Activated gamma-delta T cell treated with Interleukin-2 at 50 U/mL for 16 hours (primary cell): ENCODE data around the gene SLC35A3.
"Not testable (repeated sequence)": the region's sequence is repeated elsewhere in the genome, so short reads cannot be mapped to it uniquely, and the experiment has no call there.

Experiments
- DNase-seq: peaks from one replicate; pipeline ENCODE4 v3.0.0-alpha.2; 2020

The SLC35A3 gene

DNA sequence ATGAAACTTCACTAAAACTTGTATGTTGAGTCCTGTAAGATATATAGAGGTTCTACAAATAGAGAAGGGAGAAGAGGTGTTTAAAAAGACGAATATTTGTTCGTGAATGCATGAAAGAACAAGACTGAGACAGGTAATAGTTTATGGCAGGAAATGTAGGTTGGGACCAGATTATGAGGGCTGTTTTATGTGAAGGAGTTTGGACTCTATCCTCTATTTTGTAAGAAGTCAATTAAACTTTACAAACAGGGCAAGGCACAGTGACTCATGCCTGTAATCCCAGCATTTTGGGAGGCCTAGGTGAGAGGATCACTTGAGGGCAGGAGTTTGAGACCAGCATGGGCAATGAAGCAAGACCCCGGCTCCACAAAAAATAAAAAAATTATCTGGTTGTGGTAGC, 5.7 kb downstream of the SLC35A3 start:
- DNase-seq = no peak

DNA sequence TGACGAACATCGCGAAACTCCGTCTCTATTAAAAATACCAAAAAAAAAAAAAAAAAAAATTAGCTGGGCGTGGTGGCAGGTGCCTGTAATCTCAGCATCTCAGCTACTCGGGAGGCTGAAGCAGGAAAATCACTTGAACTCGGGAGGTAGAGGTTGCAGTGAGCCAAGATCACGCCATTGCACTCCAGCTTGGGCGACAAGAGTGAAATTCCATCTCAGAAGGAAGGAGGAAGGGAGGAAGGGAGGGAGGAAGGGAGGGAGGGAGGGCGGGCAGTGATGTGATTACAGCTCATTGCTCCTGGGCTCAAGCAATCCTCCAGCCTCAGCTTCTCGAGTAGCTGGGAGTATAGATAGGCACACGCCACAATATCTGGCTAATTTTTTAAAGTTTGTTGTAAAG, 7.5 kb downstream of the SLC35A3 start:
- not testable (repeated sequence) for DNase-seq

DNA sequence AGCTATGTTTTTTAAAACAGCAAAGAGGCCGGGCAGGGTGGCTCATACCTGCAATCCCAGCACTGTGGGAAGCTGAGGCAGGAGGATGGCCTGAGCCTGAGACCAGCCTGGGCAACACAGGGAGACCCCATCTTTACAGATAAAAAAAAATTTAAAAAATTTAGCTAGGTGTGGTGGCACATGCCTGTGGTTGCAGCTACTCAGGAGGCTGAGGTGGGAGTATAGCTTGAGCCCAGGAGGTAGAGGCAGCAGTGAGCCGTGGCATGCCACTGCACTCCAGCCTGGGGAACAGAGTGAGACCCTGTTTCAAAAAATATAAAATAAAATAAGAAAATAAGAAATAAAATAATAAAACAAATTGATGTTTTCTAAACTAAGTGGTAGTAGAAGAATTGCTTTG, 8.4 kb downstream of the SLC35A3 start:
- no peak for DNase-seq

DNA sequence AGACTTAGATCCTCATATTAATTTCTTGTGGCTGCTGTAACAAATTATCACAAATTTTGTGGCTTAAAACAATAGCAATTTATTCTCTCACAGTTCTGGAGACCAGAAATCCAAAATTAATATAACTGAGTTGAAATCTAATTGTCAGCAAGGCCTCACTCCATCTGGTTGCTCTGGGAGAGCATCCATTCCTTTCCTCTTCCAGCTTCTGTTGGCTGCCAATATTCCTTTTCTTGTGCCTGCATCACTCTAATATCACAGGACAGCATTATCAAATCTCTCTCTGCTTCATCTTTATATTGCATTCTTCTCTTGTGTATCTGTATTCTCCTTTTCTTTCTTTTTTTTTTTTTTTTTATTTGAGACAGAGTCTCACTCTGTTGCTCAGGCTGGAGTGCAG, 9.3 kb downstream of the SLC35A3 start:
- no peak for DNase-seq

DNA sequence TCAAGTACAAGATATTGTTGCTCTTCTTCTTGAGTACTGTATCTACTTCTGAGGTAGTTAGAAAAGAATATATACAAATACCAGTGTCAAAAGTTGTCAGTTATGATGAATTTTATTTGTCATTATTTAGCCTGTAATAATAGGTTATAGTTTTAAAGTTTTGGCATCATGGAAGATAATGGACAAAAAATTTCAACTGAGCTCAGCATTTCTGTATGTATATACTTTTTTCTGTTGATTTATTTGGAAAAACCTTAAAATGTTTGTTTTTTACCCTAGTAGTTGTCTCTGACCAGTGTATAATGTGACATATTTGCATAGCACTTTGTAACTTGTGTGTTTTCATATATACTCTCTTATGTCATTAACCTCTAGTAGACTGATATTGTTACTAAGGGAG, 11.1 kb downstream of the SLC35A3 start:
- DNase-seq = no peak

DNA sequence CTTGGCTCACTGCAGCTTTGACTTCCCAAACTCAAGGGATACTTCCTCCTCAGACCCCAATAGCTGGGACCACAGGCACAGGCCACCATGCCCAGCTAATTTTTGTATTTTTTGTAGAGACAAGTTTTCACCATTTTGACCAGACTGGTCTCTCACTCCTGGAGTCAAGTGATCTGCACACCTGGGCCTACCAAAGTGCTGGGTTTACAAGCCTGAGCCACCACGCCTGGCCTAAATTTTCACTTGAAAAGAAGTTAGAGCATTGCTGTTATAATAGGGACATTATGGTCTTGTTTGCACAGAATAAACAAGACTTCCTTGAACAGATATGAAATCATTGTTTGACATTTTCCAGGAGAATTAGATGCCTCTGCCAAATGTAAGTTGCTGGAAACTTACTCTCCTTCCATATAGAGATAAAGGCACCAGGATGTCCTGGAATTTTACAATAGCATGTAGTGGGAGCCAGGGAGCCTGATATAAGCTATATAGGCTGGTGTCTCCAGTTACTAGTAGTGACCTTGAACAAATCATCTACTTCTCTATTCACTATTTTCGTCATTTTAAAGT, 16.9 kb downstream of the SLC35A3 start:
- no peak for DNase-seq

DNA sequence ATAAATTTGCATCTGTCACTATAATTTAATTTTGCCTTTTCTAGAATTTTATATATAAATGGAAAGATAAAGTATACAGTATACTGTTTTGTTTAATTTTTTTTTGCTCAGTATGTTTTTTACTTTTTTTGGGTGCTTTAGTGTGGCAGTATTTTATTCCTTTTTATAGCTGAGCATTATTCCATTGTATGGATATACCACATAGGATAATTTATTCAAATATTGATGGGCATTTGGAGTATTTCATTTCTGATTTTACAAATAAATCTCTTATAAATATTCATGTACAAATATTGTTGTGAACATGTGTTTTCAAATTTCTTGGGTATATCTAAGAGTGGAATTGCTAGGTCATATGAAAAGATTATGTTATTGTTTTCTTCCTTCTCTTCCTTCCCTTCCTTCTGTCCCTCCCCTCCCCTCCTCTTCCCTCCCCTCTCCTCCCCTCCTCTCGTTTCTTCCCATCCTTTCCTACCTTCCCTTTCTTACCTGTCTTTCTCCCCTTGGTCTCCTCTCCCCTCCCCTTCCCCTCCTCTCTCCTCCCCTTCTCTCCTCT, 18.5 kb downstream of the SLC35A3 start:
- DNase-seq = no peak

DNA sequence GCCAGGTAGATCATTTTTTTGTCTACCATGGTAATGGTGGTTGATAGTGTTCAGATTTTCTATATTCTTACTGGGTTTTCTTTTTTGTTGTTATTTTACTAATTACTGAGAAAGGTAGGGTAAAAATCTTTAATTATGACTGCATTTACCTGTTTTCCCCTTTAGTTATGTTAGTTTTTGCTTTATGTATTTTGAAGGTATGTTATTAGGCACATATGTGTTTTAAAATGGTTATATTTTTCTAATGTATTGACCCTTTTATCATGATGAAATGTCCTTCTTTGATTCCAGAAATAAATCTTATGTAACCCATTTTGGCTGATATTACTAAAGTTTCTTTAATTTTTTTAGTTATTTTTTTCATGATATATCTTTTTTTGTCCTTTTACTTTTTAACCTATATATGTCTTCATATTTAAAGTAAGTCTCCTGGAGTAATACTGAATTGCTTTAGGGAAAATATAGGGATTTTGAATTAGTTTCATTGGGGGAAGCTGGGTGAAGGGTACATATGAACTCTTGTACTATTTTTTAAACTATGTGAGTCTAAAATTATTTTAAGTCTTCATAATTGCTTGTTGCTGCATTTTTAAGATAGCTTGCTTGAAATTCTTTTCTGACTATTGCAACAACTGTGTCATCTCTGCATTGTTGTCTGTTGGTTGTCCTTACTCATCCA, 22.4 kb downstream of the SLC35A3 start:
- no peak for DNase-seq

DNA sequence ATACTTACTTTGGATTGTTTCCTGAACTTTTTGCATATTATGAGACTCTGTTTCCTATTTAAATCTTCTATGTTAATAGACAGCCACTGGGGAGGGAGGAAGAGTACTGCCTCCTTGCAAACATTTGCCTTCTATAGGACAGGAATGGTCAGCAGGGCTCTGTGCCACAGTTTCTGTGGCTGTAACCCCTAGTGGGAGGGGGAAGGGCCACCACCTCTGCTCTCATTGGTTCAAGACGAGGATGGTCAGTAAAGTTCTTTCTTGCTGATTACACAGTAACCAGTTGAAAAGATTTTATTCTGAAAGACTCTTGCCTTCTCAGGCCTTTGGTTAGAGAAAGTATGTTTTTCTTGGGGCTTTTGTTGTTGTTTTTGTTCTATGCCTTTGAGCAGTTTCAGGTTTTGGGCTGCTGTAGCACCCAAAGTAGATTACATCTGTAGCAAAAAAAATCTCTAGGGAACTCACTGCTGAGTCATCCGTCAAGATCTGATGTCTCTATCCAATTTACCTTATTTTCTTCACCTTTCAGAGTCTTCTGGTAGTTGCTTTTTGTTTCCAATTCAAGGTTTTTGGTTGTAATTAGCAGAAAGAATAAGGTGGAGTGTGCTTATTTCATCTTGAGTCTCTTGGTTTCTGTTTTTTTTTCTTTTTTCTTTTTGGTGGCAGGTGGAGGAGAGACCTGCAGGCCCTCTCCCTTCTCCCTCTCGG, 23.1 kb downstream of the SLC35A3 start:
- DNase-seq = no peak

DNA sequence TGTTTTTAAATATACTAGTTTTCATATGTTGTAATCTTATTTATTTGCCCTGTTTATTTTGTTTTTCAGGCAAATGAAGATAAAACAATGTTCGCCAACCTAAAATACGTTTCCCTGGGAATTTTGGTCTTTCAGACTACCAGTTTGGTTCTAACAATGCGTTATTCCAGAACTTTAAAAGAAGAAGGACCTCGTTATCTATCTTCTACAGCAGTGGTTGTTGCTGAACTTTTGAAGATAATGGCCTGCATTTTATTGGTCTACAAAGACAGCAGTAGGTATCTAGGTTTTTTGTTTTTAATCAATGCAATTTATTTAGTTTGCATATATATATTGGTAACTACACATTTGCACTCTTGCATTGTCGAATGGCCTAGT, 23.7 kb downstream of the SLC35A3 start:
- no peak for DNase-seq

DNA sequence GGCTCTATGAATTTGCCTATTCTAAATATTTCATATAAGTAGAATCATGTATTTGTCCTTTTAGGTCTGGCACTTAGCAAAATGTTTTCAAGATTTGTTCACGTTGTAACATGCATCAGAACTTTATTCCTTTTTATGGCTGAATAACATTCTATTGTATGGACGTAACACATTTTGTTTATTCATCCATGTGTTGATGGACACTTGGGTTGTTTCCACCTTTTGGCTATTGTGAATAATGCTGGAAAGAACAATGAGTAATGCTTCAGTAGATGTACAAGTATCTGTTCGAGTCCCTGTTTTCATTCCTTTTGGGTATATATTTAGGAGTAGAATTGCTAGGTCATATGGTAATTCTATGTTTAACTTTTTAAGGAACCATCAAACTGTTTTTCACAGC, 24.7 kb downstream of the SLC35A3 start:
- DNase-seq = no peak

DNA sequence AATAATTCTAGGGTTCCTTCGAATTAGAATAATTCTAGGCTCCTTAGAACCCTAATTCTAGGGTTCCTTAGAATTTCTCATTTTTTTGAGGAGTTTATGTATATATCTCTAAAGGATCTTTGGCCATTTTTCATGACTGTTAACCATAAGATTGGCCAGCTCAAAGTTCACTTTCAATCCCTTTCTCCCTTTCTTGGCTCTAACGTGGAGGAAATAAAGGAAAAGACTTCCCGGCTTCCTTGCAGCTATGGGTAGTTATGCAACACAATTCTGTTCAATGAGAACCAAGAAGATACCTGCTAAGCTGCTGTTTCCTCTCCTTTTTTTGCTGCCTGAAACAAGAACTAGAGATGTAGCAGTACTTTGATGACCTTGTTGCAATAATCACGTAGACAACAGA, 27.2 kb downstream of the SLC35A3 start:
- DNase-seq = no peak

DNA sequence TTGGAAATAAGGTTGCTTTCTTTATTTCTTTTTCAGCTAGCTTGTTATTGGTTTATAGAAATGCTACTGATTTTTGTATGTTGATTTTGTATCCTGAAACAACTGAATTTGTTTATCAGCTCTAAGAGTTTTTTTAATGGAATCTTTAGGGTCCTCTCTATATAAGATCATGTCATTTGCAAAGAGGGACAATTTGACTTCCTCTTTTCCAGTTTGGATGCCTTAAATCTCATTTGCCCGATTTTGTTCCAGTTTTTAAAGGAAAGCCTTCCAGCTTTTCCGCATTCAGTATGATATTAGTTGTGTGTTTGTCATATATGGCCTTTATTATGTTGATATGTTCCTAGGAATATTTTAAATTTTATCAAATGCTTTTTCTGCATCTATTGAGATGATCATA, 31.7 kb downstream of the SLC35A3 start:
- no peak for DNase-seq

DNA sequence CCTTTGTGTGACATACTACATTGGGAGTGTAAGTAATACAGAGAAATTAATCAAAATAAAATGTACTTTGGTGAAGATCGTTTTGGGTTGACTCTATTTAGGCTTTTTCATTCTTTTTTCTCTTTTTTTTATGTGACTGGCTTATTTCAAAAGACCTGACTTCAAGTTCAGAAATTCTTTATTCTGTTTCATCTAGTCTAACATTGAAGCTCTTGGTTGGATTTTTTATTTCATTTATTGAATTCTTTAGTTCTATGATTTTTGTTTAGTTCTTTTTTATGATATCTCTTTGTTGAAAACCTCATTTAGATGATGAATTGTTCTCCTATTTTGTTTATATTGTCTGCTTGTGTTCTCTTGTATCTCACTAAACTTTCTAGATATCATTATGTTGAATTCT, 35.6 kb downstream of the SLC35A3 start:
- no peak for DNase-seq

DNA sequence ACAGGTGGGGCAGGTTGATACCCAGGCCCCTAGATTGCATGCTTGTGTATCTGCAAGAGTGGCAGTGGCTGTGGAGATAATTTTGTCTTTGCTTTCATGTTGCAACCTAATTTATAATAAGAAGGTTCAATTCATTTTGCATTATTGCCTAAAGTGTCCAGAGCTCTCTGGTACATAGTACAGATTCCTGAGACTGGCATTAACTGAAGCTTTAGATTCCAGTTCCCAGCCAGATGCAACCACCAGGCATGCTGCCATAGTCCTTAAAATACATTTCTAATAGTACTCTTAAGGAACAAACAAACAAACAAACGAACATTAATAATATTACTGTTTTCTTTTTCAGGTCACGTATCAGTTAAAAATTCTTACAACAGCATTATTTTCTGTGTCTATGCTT, 36.9 kb downstream of the SLC35A3 start:
- DNase-seq = no peak

DNA sequence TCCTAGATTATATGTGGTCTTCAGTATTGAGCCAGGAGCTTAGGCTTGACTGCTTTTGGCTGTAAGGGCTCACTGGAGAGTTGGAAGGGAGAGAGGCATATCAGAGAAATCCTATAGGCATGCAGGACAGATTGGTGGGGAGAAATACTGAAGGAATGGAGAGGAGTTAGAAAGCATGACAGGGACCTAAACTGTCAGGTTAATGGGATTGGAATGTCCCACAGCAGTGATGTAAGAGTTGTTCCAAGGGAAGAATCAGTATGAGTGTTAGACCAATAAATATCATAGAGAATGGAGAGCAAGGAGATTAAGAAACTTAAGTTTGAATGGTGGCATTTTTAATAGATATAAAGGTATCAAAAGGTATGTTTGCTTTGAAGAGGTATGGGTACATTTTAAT, 39.7 kb downstream of the SLC35A3 start:
- DNase-seq = no peak

DNA sequence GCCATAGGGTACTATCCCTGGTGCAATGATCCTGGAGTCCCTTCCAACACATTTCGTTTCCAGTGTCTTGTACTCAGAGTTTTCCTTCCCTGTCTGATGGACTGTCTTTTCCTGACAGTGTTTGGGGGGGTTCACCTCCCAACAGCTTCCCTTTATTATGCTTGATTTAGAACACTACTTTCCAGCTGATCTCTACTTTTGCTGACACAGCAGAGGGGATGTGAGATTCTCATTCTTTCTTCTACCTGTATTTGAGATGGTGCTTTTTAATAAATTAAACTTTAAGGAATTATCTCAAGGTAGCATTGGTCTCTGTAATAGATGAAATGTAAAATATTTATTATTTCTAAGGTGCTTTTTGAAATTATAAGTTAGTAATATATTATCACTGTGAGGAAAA, 41.0 kb downstream of the SLC35A3 start:
- no peak for DNase-seq

DNA sequence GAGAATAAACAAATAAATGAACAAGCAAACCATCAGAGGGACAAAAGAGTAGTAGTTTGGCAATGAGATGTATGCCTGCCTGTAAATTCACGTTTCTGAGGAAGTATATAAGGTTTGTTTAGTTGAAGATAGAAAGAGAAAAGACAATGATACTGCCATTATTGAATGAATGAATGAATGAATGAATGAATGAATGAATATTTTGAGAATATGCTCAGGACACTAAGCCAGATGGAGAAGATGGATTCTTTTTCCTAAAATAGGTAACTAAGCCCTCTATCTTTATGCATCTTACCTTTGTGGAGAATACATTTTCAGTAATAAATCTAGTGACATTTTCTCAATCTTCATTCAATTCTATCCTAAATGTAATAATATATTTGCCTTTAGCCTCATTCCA, 49.4 kb downstream of the SLC35A3 start:
- DNase-seq = no peak

DNA sequence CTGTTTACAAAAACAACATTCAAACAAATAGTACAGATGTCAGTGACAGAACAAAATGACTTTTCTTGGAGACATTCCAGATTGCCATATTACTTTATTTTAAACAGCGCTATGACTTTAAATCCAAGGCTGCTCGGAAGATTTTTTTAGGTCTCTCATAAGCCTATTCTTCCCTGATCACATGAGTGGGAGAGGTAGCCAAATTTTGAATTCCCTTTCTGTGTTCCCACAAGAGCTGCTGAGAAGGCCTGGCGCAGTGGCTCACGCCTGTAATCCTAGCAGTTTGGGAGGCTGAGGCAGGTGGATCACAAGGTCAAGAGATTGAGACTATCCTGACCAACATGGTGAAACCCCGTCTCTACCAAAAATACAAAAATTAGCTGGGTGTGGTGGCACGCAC, 53.7 kb downstream of the SLC35A3 start:
- DNase-seq = no peak

DNA sequence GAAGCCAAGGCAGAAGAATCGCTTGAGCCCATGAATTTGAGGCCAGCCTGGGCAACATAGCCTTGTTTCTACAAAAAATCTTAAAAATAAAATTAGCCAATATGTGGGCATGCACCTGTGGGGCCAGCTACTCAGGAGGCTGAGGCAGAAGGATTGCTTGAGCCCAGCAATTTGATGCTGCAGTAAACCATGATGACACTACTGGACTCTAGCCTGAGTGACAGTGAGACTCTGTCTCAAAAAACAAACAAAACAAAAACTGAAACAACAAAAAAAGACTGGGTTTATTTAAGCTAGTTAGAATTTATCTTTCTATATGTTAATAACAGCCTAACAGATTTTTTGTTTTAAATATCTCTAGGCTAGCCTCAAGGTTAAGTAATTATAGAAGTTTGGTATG, 57.4 kb downstream of the SLC35A3 start:
- DNase-seq = no peak

DNA sequence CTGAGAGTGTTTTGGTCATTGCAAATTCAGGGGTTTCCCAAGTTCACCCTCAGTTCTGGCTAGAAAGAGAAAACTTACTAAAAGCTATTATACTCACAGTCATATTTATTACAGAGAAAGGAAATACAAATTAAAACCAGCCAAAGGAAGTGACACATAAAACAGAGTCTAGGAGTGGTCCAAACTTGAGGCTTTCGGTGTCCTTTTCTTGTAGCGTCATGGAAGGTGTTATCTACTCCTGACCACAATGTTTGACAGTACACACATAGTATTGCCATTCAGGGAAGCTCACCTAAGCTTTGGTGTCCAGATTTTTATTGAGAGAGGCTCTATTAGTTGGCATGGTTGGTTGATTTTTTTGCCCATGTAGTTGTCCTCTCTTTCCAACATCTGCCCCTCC, 59.0 kb downstream of the SLC35A3 start:
- no peak for DNase-seq

DNA sequence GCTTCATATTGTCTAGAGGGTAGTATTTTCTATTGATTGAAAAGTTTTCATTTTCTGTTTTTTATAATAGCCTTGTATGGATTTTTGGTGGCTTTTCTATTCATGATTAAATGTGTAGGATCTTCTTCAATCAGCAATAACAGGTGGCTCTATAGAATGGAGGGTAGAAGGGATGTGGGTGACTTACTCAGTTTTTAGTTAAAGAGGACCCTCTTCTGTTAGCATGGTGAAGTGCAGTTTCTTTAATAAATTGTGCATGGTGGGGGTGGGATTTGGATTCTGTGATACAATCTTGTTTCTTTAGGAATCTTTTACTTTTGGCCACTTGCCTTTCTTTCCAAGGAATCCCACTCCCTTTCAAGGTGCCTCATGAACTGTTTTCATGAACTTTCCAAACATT, 64.7 kb downstream of the SLC35A3 start:
- DNase-seq = no peak

DNA sequence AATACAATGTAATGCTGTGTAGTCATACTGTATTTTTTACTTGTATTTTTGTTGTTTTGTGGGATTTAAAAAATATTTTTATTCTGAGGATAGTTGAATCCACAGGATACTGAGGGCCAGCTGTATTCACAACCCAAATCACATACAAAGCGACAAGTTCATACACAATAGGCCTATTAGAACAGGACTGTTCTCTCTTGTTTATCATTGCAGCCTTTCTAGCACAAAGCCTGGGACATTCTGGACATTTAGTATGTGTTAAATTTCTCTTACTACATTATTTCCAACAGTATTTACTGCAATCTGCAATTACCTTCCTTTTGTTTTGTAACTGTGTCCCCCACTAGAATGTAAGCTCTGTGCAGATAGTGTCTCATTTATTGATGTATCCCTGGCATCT, 65.4 kb downstream of the SLC35A3 start:
- no peak for DNase-seq
